Thoracic aorta (tissue), 2 donors: ENCODE data around the gene DHPS. TPM values are rescaled to one million over a fixed set of nuclear protein-coding genes. Genes with fewer than 3 reads are reported as not detected.
"Not testable (repeated sequence)": the region's sequence is repeated elsewhere in the genome, so short reads cannot be mapped to it uniquely, and the experiment has no call there.

Source experiments
- ATAC-seq: fragments of 150-250 bp; one replicate; pipeline ENCODE4 v1.8.0; 2017; ENCODE audit warnings: low read depth; ENCODE audit not compliant: insufficient number of reproducible peaks, low FRiP score
- DNase-seq: peaks from one replicate; pipeline ENCODE4 v3.0.0-alpha.2; 2020; ENCODE audit warnings: low spot score
- H3K27ac ChIP-seq, 2 donors: fragments of 200-600 bp; sonication (generic); 1 replicate in 1 of 2; 2 replicates in 1 of 2; pipeline ENCODE4 v1.5.1; 2016; ENCODE audit warnings: mild to moderate bottlenecking in 2 of 2, moderate library complexity in 2 of 2
- H3K27me3 ChIP-seq: fragments of 200-600 bp; sonication (generic); replicated peaks from 2 replicates; pipeline ENCODE4 v1.6.0; 2016; ENCODE audit warnings: mild to moderate bottlenecking; ENCODE audit not compliant: insufficient read depth
- H3K36me3 ChIP-seq: fragments of 200-600 bp; sonication (generic); one replicate; pipeline ENCODE4 v1.5.1; 2016
- H3K4me1 ChIP-seq, 2 donors: fragments of 200-600 bp; sonication (generic); 1 replicate in 1 of 2; 2 replicates in 1 of 2; pipeline versions ENCODE4 v1.5.1 to v1.6.0; 2016; ENCODE audit warnings: low read depth in 2 of 2, mild to moderate bottlenecking in 1 of 2; ENCODE audit not compliant: control insufficient read depth in 1 of 2
- H3K4me3 ChIP-seq: fragments of 200-600 bp; sonication (generic); 2 replicates; pipeline ENCODE4 v1.5.1; 2016; ENCODE audit warnings: mild to moderate bottlenecking
- H3K9me3 ChIP-seq: fragments of 200-600 bp; sonication (generic); 2 replicates; pipeline ENCODE4 v1.5.1; 2016
- total RNA-seq, 2 donors: library from RNA; depleted of rRNA; stranded (reverse); fragments of >200 nt; gene quantifications; one replicate each; pipeline versions ENCODE4 v1.1.0 to v1.2.3, GENCODE V29; 2016
- TF ChIP-seq, protein P1 (sequence below): fragments of 200-600 bp; sonication (generic); IDR thresholded peaks from one replicate; pipeline ENCODE4 v1.5.1; 2019; ENCODE audit warnings: antibody characterized with exemption

DHPS gene
- total RNA-seq, 2 donors from 2014 or later = 101 to 114 TPM

- H3K4me1 ChIP-seq = no peaks in the 10 kb centered on the region
- H3K9me3 ChIP-seq = no peaks in the 10 kb centered on the region
- no peak for DNase-seq
- no peak overlapping the region for H3K27ac ChIP-seq
- peaks cover 79% of the 10 kb centered on the region for H3K36me3 ChIP-seq
- no peak overlapping the region for H3K4me3 ChIP-seq
- no peak for ATAC-seq
- TF ChIP-seq, protein P1, sequence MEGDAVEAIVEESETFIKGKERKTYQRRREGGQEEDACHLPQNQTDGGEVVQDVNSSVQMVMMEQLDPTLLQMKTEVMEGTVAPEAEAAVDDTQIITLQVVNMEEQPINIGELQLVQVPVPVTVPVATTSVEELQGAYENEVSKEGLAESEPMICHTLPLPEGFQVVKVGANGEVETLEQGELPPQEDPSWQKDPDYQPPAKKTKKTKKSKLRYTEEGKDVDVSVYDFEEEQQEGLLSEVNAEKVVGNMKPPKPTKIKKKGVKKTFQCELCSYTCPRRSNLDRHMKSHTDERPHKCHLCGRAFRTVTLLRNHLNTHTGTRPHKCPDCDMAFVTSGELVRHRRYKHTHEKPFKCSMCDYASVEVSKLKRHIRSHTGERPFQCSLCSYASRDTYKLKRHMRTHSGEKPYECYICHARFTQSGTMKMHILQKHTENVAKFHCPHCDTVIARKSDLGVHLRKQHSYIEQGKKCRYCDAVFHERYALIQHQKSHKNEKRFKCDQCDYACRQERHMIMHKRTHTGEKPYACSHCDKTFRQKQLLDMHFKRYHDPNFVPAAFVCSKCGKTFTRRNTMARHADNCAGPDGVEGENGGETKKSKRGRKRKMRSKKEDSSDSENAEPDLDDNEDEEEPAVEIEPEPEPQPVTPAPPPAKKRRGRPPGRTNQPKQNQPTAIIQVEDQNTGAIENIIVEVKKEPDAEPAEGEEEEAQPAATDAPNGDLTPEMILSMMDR = no peak
- no peaks in the 10 kb centered on the region for H3K27me3 ChIP-seq
These were observed 23.5 kb upstream of the DHPS start for GRCh38 chr19:12705169-12705568.

GRCh38 chr19:12703046-12703445, 21.4 kb upstream of the DHPS start:
- H3K9me3 ChIP-seq = no peaks in the 10 kb centered on the region
- ATAC-seq (no peak), DNase-seq (no peak)
- H3K4me3 ChIP-seq = no peak overlapping the region
- TF ChIP-seq, protein P1 = no peak
- H3K27me3 ChIP-seq = no peaks in the 10 kb centered on the region
- H3K4me1 ChIP-seq = no peaks in the 10 kb centered on the region
- H3K27ac ChIP-seq = no peak overlapping the region
- H3K36me3 ChIP-seq = peaks cover 68% of the 10 kb centered on the region

DNA sequence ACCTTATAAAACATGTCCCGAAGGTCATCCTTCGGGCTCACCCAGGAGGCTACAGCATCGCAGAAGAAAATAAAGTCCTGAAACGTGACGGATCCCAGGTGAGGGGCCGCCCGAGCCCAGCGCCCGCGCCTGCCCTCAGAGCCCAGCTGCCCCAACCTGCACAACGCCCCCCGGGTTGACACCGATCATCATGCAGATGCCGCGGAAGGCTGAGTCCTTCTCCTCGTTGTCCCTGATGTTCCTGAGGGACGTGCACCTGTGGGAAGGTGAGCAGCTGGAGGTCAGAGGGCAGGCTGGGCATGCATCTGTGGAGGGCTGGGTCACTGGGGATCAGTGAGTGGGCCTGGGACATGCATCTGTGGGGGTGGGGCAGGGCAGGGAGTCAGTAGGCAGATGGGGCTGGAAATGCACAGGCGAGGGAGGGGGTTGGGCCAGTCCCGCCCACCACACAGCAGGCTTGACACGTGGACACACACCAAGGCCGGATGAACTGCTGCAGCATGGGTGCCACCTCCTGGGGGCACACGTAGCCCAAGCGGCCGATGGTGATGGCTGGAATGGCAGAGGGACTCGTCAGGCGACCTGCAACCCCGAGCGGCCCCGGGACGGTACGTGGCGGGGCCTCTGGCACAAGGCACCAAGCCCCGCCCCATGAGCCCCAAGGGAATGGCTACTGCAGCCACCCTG, 20.1 kb upstream of the DHPS start:
- Histone ChIP-seq H3K4me1 (peaks cover 3 to 4% of the 10 kb centered on the region in 2 donors), H3K36me3 (peaks cover 60% of the 10 kb centered on the region), H3K9me3 (no peaks in the 10 kb centered on the region), H3K27me3 (no peaks in the 10 kb centered on the region), H3K27ac (no peak overlapping the region), H3K4me3 (no peak overlapping the region)
- ATAC-seq (no peak), DNase-seq (no peak)
- TF ChIP-seq, protein P1 = no peak

GRCh38 chr19:12698138-12698537, 16.5 kb upstream of the DHPS start:
- ATAC-seq (no peak), DNase-seq (no peak)
- peaks cover 31% of the 10 kb centered on the region for H3K36me3 ChIP-seq
- H3K27me3 ChIP-seq = no peaks in the 10 kb centered on the region
- no peak overlapping the region for H3K4me3 ChIP-seq
- peaks cover 10 to 18% of the 10 kb centered on the region in 2 donors for H3K4me1 ChIP-seq
- H3K9me3 ChIP-seq = no peaks in the 10 kb centered on the region
- TF ChIP-seq, protein P1 = no peak
- H3K27ac ChIP-seq = no peak overlapping the region

- peak overlapping the region; percentile 97 for H3K4me3 ChIP-seq
- H3K27ac ChIP-seq, H3K9me3 ChIP-seq: not testable (repeated sequence)
These were observed 15.7 kb upstream of the DHPS start for GRCh38 chr19:12697425-12697824.

More at GRCh38 chr19:12697425-12697824, 15.7 kb upstream of the DHPS start:
- DNase-seq, ATAC-seq, H3K27me3 ChIP-seq: not testable (repeated sequence)
- Histone ChIP-seq H3K36me3 (peaks cover 23% of the 10 kb centered on the region), H3K4me1 (peaks cover 10 to 18% of the 10 kb centered on the region in 2 donors)
